GM19099 (cell line): Measurements from ENCODE around the gene RHOXF2.

Experiments used
- POLR2A ChIP-seq: IDR thresholded peaks from 3 replicates; pipeline ENCODE4 v1.6.1; 2011; ENCODE audit warnings: low read depth; ENCODE audit not compliant: insufficient read length; ENCODE audit errors: extremely low read depth

Gene RHOXF2

GRCh38 chrX:120205816-120206753, 47.7 kb downstream of the RHOXF2 start:
- TF ChIP-seq POLR2A, result no peak

- no peak for TF ChIP-seq POLR2A
Observed at GRCh38 chrX:120207009-120207605, 48.7 kb downstream of the RHOXF2 start.

- no peak for TF ChIP-seq POLR2A
Observed at GRCh38 chrX:120213438-120214265, 55.2 kb downstream of the RHOXF2 start.
